Natural killer cell treated with Interleukin-12 subunit alpha and Interleukin-12 subunit beta and Interleukin-15 and Interleukin-18, amount 100 ng/mL, for 72 hours (primary cell): ENCODE measurements around the gene GATM. TPM values are rescaled to one million over a fixed set of nuclear protein-coding genes. Genes with fewer than 3 reads are reported as not detected.
"Not testable (repeated sequence)": the region's sequence is repeated elsewhere in the genome, so short reads cannot be mapped to it uniquely, and the experiment has no call there.

Source experiments
- ATAC-seq, 2 donors: fragments of 150-1000 bp; cut with Tn5 transposase in 1 of 2; sonication (Bioruptor Pico), chemical (Tn5 transposase) in 1 of 2; 2 replicates each; pipeline ENCODE4 v1.10.0; 2021
- DNase-seq: peaks from one replicate; pipeline ENCODE4 v3.0.0; 2022; ENCODE audit warnings: low spot score
- H3K27ac Mint-ChIP-seq, 2 donors: 1 replicate in 1 of 2; 2 replicates in 1 of 2; pipeline ENCODE4 v1.8.0; 2022; ENCODE audit warnings: mixed read lengths in 2 of 2, mild to moderate bottlenecking in 1 of 2, moderate library complexity in 1 of 2
- H3K27me3 Mint-ChIP-seq, 2 donors: 1 replicate in 1 of 2; 2 replicates in 1 of 2; pipeline ENCODE4 v1.8.0; 2022; ENCODE audit warnings: mixed read lengths in 2 of 2
- H3K36me3 Mint-ChIP-seq: one replicate; pipeline ENCODE4 v1.8.0; 2022; ENCODE audit warnings: mixed read lengths
- H3K4me1 Mint-ChIP-seq, 2 donors: 1 replicate in 1 of 2; 2 replicates in 1 of 2; pipeline ENCODE4 v1.8.0; 2022; ENCODE audit warnings: low read depth in 2 of 2, mixed read lengths in 2 of 2, mild to moderate bottlenecking in 1 of 2
- H3K4me3 Mint-ChIP-seq: one replicate; pipeline ENCODE4 v1.8.0; 2022; ENCODE audit warnings: mixed read lengths
- H3K9me3 Mint-ChIP-seq: 2 replicates; pipeline ENCODE4 v1.8.0; 2022; ENCODE audit warnings: mixed read lengths
- total RNA-seq, 2 donors: library from RNA; stranded (reverse); gene quantifications; one replicate each; pipeline ENCODE4 v1.2.3, GENCODE V29; 2022

Gene GATM
- total RNA-seq, 2 donors from 2014 or later = 1.4 to 1.6 TPM

DNA sequence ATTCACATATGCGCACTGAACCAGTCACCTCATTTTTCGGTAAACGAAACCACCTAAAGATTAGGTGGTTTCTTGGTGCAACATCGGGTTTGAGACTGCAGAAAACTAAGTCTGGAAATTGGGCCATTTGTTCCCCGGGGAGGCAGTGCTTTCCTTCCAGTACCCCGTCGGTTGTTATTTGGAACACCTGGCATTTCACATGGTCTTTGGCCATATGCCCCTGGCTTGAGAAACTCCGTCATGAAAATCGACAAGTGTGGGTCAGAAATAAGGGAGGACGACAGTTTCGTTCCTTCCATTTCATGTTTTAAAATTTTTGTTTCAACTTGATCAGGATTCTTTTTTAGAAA, 544 bp upstream of the GATM start:
- Mint-ChIP-seq H3K9me3 (no peaks in the 10 kb centered on the region), H3K27me3 (peaks cover 37 to 54% of the 10 kb centered on the region in 2 donors), H3K4me1 (peaks cover 10 to 20% of the 10 kb centered on the region in 2 donors), H3K4me3 (peak overlapping the region; percentile 64), H3K36me3 (no peaks in the 10 kb centered on the region), H3K27ac (no peak overlapping the region)
- DNase-seq = no peak
- no peak for ATAC-seq

DNA sequence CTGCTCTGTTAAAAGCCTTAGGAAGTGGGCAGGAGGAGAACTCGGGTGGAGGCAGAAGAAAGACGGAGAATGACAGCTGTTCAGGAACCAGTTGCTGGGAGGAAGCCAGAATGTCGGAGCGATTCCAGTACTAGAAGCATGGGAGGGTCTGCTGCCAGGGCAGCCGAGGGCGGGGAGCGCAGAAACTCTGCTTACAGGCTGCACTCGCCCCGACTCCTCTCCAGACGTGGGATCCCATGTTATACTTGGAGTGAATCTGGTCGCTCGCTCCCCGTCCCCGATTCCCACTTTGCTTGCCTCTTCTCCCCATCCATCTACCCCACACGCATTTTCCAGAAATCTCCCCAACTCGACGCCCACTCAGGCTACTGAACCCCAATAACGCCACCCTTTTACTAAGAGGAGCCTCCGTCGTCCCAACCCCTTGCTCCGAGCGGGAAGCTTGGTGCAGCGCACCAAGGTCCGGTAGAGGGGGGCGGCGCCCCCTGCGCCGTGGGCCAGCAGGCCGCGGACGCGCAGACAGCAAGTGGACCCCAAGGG, 665 bp downstream of the GATM start:
- no peak for DNase-seq
- Mint-ChIP-seq H3K4me3 (peak overlapping the region; percentile 64), H3K9me3 (no peaks in the 10 kb centered on the region), H3K27ac (no peak overlapping the region), H3K36me3 (no peaks in the 10 kb centered on the region), H3K4me1 (peaks cover 10 to 20% of the 10 kb centered on the region in 2 donors), H3K27me3 (peaks cover 35 to 60% of the 10 kb centered on the region in 2 donors)
- peak in 1 of 2 donors; percentile 48 for ATAC-seq

DNA sequence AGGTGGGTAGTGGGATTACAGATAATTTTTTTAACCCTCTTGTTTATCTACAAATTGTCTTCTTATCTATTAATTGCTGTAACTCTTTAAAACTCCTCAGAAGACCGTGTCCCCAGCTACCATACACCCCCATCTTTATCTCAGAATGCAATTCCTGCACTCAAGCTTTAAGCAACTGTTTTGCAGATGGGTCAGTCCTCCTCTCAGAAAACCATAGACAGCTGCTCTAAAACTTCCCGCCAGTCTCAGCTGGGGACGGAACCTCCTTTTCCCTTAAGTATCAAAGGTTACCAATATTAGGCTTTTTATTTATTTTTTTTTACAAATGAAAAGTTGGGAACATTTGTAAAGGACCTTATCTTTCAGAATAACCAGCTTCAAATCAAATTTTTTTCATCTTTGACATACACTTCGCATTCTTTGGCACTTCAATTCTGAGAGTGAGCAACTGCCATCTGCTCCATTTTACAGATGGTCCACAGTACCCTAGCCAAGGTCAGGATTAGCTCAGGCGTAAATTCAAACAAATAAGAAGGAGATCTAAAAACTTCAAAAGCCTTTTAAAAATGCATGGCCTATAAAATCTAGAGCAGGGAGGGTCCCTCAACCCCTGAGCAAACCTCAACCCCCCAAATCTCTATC, 1.3 kb downstream of the GATM start:
- DNase-seq (no peak), ATAC-seq (no peak)
- peaks cover 37 to 59% of the 10 kb centered on the region in 2 donors for H3K27me3 Mint-ChIP-seq
- no peaks in the 10 kb centered on the region for H3K36me3 Mint-ChIP-seq
- H3K27ac Mint-ChIP-seq = no peak overlapping the region
- H3K4me1 Mint-ChIP-seq = peaks cover 10 to 20% of the 10 kb centered on the region in 2 donors
- peak overlapping the region; percentile 64 for H3K4me3 Mint-ChIP-seq
- H3K9me3 Mint-ChIP-seq = no peaks in the 10 kb centered on the region

- DNase-seq (no peak), ATAC-seq (no peak)
- peak overlapping the region; percentile 64 for H3K4me3 Mint-ChIP-seq
- H3K27me3 Mint-ChIP-seq = peaks cover 35 to 52% of the 10 kb centered on the region in 2 donors
- H3K36me3 Mint-ChIP-seq = no peaks in the 10 kb centered on the region
- peaks cover 10 to 20% of the 10 kb centered on the region in 2 donors for H3K4me1 Mint-ChIP-seq
- H3K27ac Mint-ChIP-seq = no peak overlapping the region
- no peaks in the 10 kb centered on the region for H3K9me3 Mint-ChIP-seq
Measured at GRCh38 chr15:45376300-45376928, 1.9 kb downstream of the GATM start.

DNA sequence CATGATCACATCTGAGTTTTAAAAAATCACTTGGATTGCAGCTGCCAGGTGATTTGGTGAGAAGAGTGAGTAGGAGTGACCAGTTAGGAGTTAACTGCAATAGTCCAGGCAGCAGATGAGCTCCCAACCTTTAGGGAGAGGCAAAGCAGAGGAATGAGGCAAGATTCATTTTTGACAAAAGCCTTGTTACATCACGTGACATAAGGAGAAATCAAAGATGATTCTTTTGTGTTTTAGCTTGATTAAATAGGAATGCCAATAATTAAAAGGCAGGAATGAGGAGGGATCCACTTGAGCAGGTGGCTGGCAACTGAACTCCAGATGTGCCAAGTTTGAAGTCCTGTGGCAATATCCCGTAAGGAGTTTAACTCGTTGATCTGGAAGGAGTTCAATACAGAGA, 2.5 kb downstream of the GATM start:
- DNase-seq (no peak), ATAC-seq (no peak)
- Mint-ChIP-seq H3K27me3 (peaks cover 35 to 47% of the 10 kb centered on the region in 2 donors), H3K4me1 (peaks cover 10 to 20% of the 10 kb centered on the region in 2 donors), H3K9me3 (no peaks in the 10 kb centered on the region), H3K36me3 (no peaks in the 10 kb centered on the region), H3K27ac (no peak overlapping the region), H3K4me3 (no peak overlapping the region)

DNA sequence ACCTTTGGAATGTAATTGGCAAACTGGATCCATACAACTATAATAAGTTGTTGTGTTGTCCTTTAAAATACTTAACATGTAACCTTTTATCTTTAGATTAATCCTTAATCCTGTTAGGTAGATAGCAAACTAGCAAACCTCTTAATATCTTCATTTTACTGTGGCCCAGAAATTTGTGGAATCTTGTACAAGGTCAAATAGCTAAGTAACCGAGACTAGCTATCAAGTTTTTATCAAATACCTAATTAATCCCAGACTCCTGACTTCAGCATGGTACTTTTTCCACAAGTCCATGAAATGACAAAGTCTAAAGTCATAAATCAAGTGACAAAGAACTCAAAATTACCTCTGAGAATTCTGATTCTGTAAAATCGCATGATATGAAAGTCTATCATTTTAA, 4.4 kb downstream of the GATM start:
- no peak for DNase-seq
- H3K36me3 Mint-ChIP-seq = no peaks in the 10 kb centered on the region
- H3K9me3 Mint-ChIP-seq = no peaks in the 10 kb centered on the region
- no peak overlapping the region for H3K4me3 Mint-ChIP-seq
- no peak overlapping the region for H3K27ac Mint-ChIP-seq
- H3K4me1 Mint-ChIP-seq = peaks cover 10 to 20% of the 10 kb centered on the region in 2 donors
- ATAC-seq = no peak
- H3K27me3 Mint-ChIP-seq = peaks cover 31 to 42% of the 10 kb centered on the region in 2 donors

DNA sequence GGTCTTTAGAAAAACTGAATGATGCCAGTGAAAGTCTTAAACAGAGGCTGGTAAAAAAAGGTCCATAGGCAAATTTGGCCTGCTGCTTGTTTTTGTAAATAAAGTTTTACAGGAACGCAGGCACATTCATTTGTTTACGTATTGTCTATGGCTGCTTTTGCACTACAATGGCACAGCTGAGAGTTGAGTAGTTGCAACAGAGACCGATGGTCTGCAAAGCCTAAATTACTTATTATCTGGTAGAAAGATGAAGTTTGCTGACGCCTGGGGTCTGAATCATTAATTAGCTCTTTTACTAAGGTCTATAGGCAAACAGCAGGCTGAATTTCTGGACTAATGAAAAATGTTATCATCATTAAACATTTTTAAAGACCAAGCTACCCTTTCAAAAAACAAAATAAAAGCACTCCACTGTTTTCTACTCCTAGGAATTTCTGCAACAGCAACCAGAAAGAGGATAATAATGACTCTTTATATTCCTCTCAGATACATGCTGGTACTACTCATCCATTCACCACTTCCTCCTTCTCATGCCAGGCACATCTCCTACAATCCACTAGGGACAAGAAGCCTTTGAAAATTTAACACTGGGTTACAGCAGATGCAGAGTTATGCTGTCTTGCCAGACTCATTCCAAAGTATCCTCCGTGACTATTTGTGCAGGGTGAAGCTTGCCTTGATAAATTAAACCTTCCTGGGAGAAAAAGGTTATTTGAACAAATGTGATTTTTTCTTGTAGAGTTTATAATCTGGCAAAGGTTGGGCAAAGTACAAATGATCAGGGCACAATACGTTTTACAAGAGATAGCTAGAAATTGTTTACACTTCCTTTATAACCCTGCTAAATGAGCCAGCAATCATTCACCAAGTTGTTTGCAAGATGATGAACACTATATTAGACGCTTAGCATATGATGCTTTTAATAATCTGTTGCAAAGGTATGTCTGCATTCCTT, 6.0 kb downstream of the GATM start:
- peaks cover 25 to 34% of the 10 kb centered on the region in 2 donors for H3K27me3 Mint-ChIP-seq

DNA sequence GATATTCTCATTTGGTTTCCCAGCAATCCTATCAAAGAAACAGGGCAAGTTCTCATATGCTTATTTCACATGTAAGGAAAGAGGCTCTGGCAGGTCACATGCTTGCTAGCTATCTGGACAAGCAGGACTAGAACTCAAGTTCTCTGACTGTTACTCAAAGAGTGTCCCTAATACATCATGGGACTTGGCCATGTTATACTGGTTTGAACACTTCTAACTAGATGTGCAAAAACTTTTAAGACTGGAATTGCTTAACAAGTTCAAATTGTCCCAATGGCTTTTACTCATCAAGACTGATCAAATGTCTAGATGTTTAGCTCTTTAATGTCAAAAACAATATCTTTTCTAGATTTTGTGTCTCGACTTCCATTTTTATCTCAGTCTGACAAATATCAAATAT, 6.8 kb downstream of the GATM start:
- ATAC-seq = no peak
- DNase-seq = no peak
- peaks cover 0 to 7% of the 10 kb centered on the region in 2 donors for H3K4me1 Mint-ChIP-seq
- no peak overlapping the region for H3K27ac Mint-ChIP-seq
- peaks cover 18 to 26% of the 10 kb centered on the region in 2 donors for H3K27me3 Mint-ChIP-seq
- no peaks in the 10 kb centered on the region for H3K9me3 Mint-ChIP-seq
- H3K36me3 Mint-ChIP-seq = no peaks in the 10 kb centered on the region
- H3K4me3 Mint-ChIP-seq = no peak overlapping the region

More for the DNA sequence above, 6.0 kb downstream of the GATM start:
- Mint-ChIP-seq H3K4me3 (no peak overlapping the region), H3K9me3 (no peaks in the 10 kb centered on the region), H3K36me3 (no peaks in the 10 kb centered on the region), H3K27ac (no peak overlapping the region), H3K4me1 (peaks cover 3 to 13% of the 10 kb centered on the region in 2 donors)
- no peak for ATAC-seq
- no peak for DNase-seq

DNA sequence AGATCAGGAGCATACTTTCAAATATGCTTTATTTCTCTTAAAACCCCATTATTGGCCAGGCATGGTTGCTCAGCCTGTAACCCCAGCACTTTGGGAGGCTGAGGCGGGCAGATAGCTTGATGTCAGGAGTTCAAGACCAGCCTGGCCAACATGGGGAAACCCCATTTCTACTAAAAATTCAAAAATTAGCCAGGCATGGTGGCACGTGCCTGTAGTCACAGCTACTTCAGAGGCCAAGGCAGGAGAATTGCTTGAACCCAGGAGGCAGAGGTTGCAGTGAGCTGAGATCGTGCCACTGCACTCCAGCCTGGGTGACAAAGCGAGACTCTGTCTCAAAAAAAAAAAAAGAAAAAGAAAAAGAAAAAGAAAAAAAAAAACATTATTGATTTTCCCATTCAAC, 8.3 kb downstream of the GATM start:
- ATAC-seq, H3K4me1 Mint-ChIP-seq, H3K4me3 Mint-ChIP-seq, H3K36me3 Mint-ChIP-seq, H3K9me3 Mint-ChIP-seq, H3K27ac Mint-ChIP-seq, DNase-seq: not testable (repeated sequence)
- peaks cover 7 to 11% of the 10 kb centered on the region in 2 donors for H3K27me3 Mint-ChIP-seq

GRCh38 chr15:45367222-45367621, 11.1 kb downstream of the GATM start:
- not testable (repeated sequence) for H3K4me3 Mint-ChIP-seq, DNase-seq, H3K27ac Mint-ChIP-seq, H3K9me3 Mint-ChIP-seq, H3K36me3 Mint-ChIP-seq, ATAC-seq, H3K27me3 Mint-ChIP-seq, H3K4me1 Mint-ChIP-seq

DNA sequence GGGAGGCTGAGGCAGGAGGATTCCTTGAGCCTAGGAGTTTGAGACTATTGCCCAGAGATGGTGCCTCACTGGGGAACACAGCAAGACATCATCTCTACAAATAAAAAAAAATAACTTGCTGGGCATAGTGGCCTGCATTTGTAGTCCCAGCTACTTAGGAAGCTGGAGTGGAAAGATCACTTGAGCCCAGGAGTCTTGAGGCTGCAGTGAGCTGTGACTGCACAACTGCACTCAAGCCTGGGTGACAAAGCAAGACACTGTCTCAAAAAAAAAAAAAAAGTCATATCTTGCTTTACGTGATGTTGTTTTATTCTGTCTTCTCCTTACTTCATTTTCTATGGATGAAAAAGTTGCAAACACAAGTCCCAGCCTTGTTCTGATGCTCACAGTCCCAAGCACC, 14.1 kb downstream of the GATM start:
- peaks cover under 1 to 2% of the 10 kb centered on the region in 2 donors for H3K27me3 Mint-ChIP-seq

GRCh38 chr15:45363801-45364200, 14.5 kb downstream of the GATM start:
- Mint-ChIP-seq H3K9me3 (no peaks in the 10 kb centered on the region), H3K36me3 (no peaks in the 10 kb centered on the region), H3K4me3 (no peak overlapping the region), H3K27me3 (peaks cover 0 to 2% of the 10 kb centered on the region in 2 donors), H3K27ac (no peak overlapping the region), H3K4me1 (no peaks in the 10 kb centered on the region)
- DNase-seq = no peak
- ATAC-seq = no peak

More for the DNA sequence above, 14.1 kb downstream of the GATM start:
- Mint-ChIP-seq H3K4me3 (no peak overlapping the region), H3K36me3 (no peaks in the 10 kb centered on the region), H3K27ac (no peak overlapping the region), H3K4me1 (no peaks in the 10 kb centered on the region), H3K9me3 (no peaks in the 10 kb centered on the region)
- DNase-seq (no peak), ATAC-seq (no peak)

DNA sequence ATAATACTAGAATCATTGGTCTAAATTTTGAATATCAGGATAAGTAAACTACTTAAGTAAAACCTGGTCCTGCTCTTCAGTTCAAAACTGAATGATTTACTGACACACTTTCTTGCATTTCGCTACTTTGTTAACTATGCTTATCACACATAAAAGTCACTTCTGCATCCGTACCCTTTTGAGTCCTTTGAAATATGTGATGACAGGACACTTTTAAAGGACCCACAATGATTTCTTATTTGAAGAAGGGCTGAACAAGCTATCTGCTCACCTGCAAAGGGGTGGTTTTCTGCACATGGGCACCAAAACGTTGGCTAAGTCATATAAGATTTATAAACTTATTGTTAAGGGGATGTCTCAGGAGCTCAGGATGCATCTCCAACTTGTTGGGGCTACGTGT, 15.0 kb downstream of the GATM start:
- H3K27me3 Mint-ChIP-seq = peaks cover 0 to 2% of the 10 kb centered on the region in 2 donors
- no peak overlapping the region for H3K4me3 Mint-ChIP-seq
- H3K4me1 Mint-ChIP-seq = no peaks in the 10 kb centered on the region
- DNase-seq = no peak
- H3K9me3 Mint-ChIP-seq = no peaks in the 10 kb centered on the region
- ATAC-seq = no peak
- no peaks in the 10 kb centered on the region for H3K36me3 Mint-ChIP-seq
- no peak overlapping the region for H3K27ac Mint-ChIP-seq
